Body of pancreas (tissue), 4 donors: ENCODE measurements around the gene HEXD. TPM values are rescaled to one million over a fixed set of nuclear protein-coding genes. Genes with fewer than 3 reads are reported as not detected.
"Not testable (repeated sequence)": the region's sequence is repeated elsewhere in the genome, so short reads cannot be mapped to it uniquely, and the experiment has no call there.

Source experiments
- ATAC-seq: fragments of 150-250 bp; one replicate; pipeline ENCODE4 v1.9.1; 2016
- DNase-seq, 4 donors: peaks; one replicate each; pipeline ENCODE4 v3.0.0-alpha.2; 2019
- H3K27ac ChIP-seq, 4 donors: fragments of 200-600 bp; sonication (generic); 1 replicate in 3 of 4; 2 replicates in 1 of 4; pipeline versions ENCODE4 v1.5.1 to v1.6.1; 2016 to 2019; ENCODE audit warnings: mild to moderate bottlenecking in 1 of 4, mixed read lengths in 1 of 4, moderate library complexity in 1 of 4
- H3K27me3 ChIP-seq, 2 donors: fragments of 200-600 bp; sonication (generic); one replicate each; pipeline ENCODE4 v1.6.0; 2016; ENCODE audit warnings: mild to moderate bottlenecking in 1 of 2
- H3K36me3 ChIP-seq, 2 donors: fragments of 200-600 bp; sonication (generic); replicated peaks in 1 of 2; 2 replicates each; pipeline ENCODE4 v1.5.1; 2016; ENCODE audit warnings: low read depth in 2 of 2; ENCODE audit not compliant: insufficient read depth in 1 of 2
- H3K4me1 ChIP-seq: fragments of 200-600 bp; sonication (generic); one replicate; pipeline ENCODE4 v1.6.0; 2016
- H3K4me3 ChIP-seq, 2 donors: fragments of 200-600 bp; sonication (generic); 1 replicate in 1 of 2; 2 replicates in 1 of 2; pipeline ENCODE4 v1.5.1; 2016 to 2019
- H3K9me3 ChIP-seq, 3 donors: fragments of 200-600 bp; sonication (generic); 1 replicate in 2 of 3; 2 replicates in 1 of 3; pipeline ENCODE4 v1.5.1; 2016
- POLR2A ChIP-seq, 3 donors: fragments of 450-650 bp; IDR thresholded peaks; one replicate each; pipeline ENCODE4 v1.6.1; 2016; ENCODE audit warnings: antibody characterized with exemption in 3 of 3, mild to moderate bottlenecking in 2 of 3
- WGBS, 2 donors: methylation state at CpG; one replicate each; pipeline ENCODE4 v1.1.5; 2017; 5-methylcytosine and 5-hydroxymethylcytosine counted together
- intact Hi-C: fragments of 100-400 bp; cut with DNase I; formaldehyde crosslinking; loops from one replicate; pipeline ENCODE4 v1.15.1; 2023
- total RNA-seq, 2 donors: library from RNA; depleted of rRNA; stranded (reverse); fragments of >200 nt; gene quantifications; one replicate each; pipeline ENCODE4 v1.1.0, GENCODE V29; 2016
- TF ChIP-seq, protein P1 (sequence below), 7 experiments: fragments of 450-650 bp in 4 of 7; fragments of 200-600 bp in 3 of 7; sonication (generic) in 3 of 7; IDR thresholded peaks; one replicate each; pipeline ENCODE4 v1.5.1; 2016 to 2019; ENCODE audit warnings: antibody characterized with exemption in 7 of 7

HEXD gene
- total RNA-seq, 2 donors from 2014 or later = 54.7 to 188 TPM

DNA sequence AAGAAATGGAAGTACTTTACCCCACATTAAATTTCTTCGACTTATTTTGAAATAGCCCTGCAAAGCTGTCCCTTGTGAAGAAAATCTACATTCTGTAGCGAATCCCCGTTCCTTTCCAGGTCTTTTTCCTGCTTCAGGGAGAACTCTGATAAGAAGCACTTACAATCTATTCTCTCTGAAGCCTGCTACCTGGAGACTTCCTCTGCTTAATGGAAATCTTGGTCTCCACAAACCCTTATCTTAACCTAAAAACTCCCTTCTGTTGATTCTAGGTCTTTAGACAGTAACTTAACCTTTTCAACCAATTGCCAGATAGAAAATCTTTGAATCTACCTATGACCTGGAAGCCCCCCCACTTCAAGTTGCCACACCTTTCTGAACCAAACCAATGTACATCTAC, 34.0 kb downstream of the HEXD start:
- H3K4me3 ChIP-seq = no peak overlapping the region
- no peak for ATAC-seq
- H3K36me3 ChIP-seq = no peaks in the 10 kb centered on the region
- TF ChIP-seq, protein P1, sequence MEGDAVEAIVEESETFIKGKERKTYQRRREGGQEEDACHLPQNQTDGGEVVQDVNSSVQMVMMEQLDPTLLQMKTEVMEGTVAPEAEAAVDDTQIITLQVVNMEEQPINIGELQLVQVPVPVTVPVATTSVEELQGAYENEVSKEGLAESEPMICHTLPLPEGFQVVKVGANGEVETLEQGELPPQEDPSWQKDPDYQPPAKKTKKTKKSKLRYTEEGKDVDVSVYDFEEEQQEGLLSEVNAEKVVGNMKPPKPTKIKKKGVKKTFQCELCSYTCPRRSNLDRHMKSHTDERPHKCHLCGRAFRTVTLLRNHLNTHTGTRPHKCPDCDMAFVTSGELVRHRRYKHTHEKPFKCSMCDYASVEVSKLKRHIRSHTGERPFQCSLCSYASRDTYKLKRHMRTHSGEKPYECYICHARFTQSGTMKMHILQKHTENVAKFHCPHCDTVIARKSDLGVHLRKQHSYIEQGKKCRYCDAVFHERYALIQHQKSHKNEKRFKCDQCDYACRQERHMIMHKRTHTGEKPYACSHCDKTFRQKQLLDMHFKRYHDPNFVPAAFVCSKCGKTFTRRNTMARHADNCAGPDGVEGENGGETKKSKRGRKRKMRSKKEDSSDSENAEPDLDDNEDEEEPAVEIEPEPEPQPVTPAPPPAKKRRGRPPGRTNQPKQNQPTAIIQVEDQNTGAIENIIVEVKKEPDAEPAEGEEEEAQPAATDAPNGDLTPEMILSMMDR (IDR thresholded peaks at IDR 0.05) = no peak
- TF ChIP-seq POLR2A (IDR thresholded peaks at IDR 0.05) = no peak
- peaks cover 32% of the 10 kb centered on the region for H3K4me1 ChIP-seq
- no peaks in the 10 kb centered on the region for H3K9me3 ChIP-seq
- H3K27ac ChIP-seq = no peak overlapping the region
- WGBS, 2 donors = 92 to 94% methylated on average over 3 of the region's 3 CpGs
- intact Hi-C loops = no loop called here
- no peak for DNase-seq
- H3K27me3 ChIP-seq = no peaks in the 10 kb centered on the region

DNA sequence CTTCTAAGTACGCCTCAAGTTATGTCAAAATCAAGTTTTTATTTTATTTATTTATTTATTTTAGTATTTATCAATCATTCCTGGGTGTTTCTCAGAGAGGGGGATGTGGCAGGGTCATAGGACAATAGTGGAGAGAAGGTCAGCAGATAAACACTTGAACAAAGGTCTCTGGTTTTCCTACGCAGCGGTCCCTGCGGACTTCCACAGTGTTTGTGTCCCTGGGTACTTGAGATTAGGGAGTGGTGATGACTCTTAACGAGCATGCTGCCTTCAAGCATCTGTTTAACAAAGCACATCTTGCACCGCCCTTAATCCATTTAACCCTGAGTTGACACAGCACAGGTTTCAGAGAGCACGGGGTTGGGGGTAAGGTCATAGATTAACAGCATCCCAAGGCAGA, 35.0 kb downstream of the HEXD start:
- H3K27me3 ChIP-seq, ATAC-seq, intact Hi-C loops, H3K36me3 ChIP-seq, H3K4me3 ChIP-seq, DNase-seq, H3K9me3 ChIP-seq, H3K27ac ChIP-seq: not testable (repeated sequence)
- H3K4me1 ChIP-seq = peaks cover 40% of the 10 kb centered on the region
- WGBS, 2 donors = 83 to 88% methylated on average over 7 of the region's 7 CpGs

DNA sequence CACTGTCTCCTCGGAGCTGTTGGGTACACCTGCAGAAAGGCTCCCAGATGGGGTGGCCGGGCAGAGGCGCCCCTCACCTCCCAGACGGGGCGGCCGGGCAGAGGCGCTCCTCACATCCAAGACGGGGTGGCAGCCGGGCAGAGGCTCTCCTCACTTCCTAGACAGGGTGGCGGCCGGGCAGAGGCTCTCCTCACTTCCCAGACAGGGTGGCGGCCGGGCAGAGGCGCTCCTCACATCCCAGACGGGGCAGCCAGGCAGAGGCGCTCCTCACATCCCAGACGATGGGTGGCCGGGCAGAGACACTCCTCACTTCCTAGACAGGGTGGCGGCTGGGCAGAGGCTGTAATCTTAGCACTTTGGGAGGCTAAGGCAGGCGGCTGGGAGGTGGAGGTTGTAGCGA, 35.6 kb downstream of the HEXD start:
- H3K4me1 ChIP-seq = peaks cover 40% of the 10 kb centered on the region
- ATAC-seq, H3K27ac ChIP-seq, H3K27me3 ChIP-seq, H3K36me3 ChIP-seq, intact Hi-C loops, DNase-seq, H3K9me3 ChIP-seq, H3K4me3 ChIP-seq: not testable (repeated sequence)
- 90 to 95% methylated on average over 9 to 21 of the region's 21 CpGs for WGBS, 2 donors

DNA sequence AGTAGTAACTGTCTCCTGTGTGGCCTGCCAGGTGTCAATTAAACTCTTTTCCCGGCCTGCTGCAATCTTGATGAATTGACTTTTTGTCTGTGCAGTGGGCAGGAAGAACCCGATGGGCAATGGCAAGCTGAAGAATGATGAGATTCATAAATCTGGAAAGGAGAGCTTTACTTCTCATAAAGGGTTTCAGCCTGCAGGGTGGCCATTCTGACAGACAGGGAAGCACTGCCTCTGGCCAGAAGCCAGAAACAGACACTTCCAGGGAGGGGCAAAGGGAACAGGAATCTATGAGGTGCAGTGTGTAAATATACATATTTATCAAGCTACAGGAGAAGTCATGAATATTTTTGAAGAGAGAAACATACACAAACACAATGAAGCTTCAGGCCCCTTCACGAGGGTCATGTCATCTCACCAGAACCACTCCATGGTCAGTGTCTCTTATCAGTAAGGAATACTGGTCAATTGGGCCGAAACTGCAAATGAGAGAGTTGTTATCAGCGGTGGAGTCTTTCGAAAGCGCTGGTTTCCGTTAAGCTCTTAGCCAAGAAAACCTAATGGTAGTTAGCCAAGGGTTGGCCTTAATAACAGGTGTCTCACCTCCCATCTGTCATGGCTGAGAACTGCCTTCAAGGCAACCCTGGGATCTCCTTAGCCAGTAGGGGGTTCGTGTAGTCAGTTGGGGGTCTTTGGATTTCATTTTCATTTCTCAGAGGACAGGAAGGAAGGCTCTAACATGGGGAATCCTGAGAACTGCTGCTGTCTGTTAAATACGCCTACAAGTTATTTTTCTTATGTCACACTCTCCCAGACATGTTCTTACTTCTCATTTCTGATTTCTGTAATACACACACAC, 39.2 kb downstream of the HEXD start:
- WGBS, 2 donors = 21 to 22% methylated on average over 10 of the region's 10 CpGs
- H3K27me3 ChIP-seq = no peaks in the 10 kb centered on the region
- intact Hi-C loops = no loop called here
- no peak overlapping the region for H3K4me3 ChIP-seq
- peaks cover 44% of the 10 kb centered on the region for H3K4me1 ChIP-seq
- H3K27ac ChIP-seq = peak overlapping the region; percentile 100
- H3K36me3 ChIP-seq = no peaks in the 10 kb centered on the region
- no peaks in the 10 kb centered on the region for H3K9me3 ChIP-seq
- peak in 2 of 4 donors; percentile 34 to 63 for DNase-seq
- TF ChIP-seq, protein P1 (IDR thresholded peaks at IDR 0.05) = no peak
- TF ChIP-seq POLR2A (IDR thresholded peaks at IDR 0.05) = no peak
- ATAC-seq = peak; percentile 14

DNA sequence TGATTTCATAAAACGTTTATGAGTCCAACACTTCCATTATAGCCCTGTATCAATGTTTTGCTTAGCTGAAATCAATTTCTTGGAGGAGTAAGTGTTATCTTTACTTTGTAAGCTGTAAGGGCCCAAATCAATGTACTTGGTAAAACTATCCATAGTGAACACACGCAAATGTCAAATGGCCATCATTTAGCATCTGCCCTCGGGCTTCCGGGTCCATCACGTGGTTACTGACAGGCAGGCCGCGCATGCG, 39.7 kb downstream of the HEXD start:
- Histone ChIP-seq H3K9me3 (no peaks in the 10 kb centered on the region), H3K27ac (peak overlapping the region; percentile 100), H3K36me3 (no peaks in the 10 kb centered on the region), H3K4me1 (peaks cover 46% of the 10 kb centered on the region), H3K27me3 (no peaks in the 10 kb centered on the region), H3K4me3 (peak overlapping the region; percentile 45 to 76)
- ATAC-seq (no peak), DNase-seq (peak in 1 of 4 donors; percentile 94)
- intact Hi-C loops = no loop called here
- WGBS, 2 donors = 0% methylated on average over 5 to 8 of the region's 8 CpGs
- TF ChIP-seq, protein P1 (IDR thresholded peaks at IDR 0.05) = no peak
- no peak for TF ChIP-seq POLR2A (IDR thresholded peaks at IDR 0.05)
